Mesenchymal stem cell (in vitro differentiated cells and primary cell): Measurements from ENCODE around the gene HDAC7.

ENCODE experiments used
- DNase-seq: peaks from one replicate; pipeline ENCODE4 v3.0.0-alpha.2; 2013
- H2AFZ ChIP-seq: one replicate; pipeline ENCODE4 v1.6.1; 2013; ENCODE audit warnings: low read depth, mild to moderate bottlenecking, control low read depth, inconsistent platforms, low read length, moderate library complexity
- H2AK5ac ChIP-seq: 2 replicates; pipeline ENCODE4 v1.6.1; 2013; ENCODE audit warnings: low read length, moderate library complexity, mild to moderate bottlenecking, inconsistent platforms; ENCODE audit not compliant: severe bottlenecking
- H2BK120ac ChIP-seq: one replicate; pipeline ENCODE4 v1.6.1; 2013; ENCODE audit warnings: low read depth, mild to moderate bottlenecking, inconsistent platforms, low read length, moderate library complexity
- H2BK12ac ChIP-seq, 2 experiments: one replicate each; pipeline ENCODE4 v1.6.1; 2013; ENCODE audit warnings: inconsistent platforms in 2 of 2, low read length in 2 of 2, mild to moderate bottlenecking in 2 of 2, moderate library complexity in 2 of 2, control low read depth in 1 of 2
- H2BK15ac ChIP-seq: one replicate; pipeline ENCODE4 v1.6.1; 2013; ENCODE audit warnings: mild to moderate bottlenecking, low read depth, inconsistent platforms; ENCODE audit not compliant: poor library complexity, severe bottlenecking
- H2BK5ac ChIP-seq: 2 replicates; pipeline ENCODE4 v1.6.1; 2013; ENCODE audit warnings: low read depth, mild to moderate bottlenecking, low read length, control low read depth, inconsistent platforms; ENCODE audit not compliant: poor library complexity, severe bottlenecking
- H3K14ac ChIP-seq, 2 experiments: one replicate each; pipeline ENCODE4 v1.6.1; 2013; ENCODE audit warnings: inconsistent platforms in 2 of 2, low read length in 2 of 2, control low read depth in 1 of 2, mild to moderate bottlenecking in 1 of 2, moderate library complexity in 1 of 2
- H3K18ac ChIP-seq, 2 experiments: one replicate each; pipeline ENCODE4 v1.6.1; 2013; ENCODE audit warnings: inconsistent platforms in 2 of 2, low read length in 2 of 2, control low read depth in 1 of 2, low read depth in 1 of 2, mild to moderate bottlenecking in 1 of 2
- H3K23ac ChIP-seq, 2 experiments: one replicate each; pipeline ENCODE4 v1.6.1; 2013; ENCODE audit warnings: inconsistent platforms in 2 of 2, low read length in 2 of 2, mild to moderate bottlenecking in 2 of 2, moderate library complexity in 2 of 2, control low read depth in 1 of 2
- H3K27ac ChIP-seq: 2 replicates; pipeline ENCODE4 v1.5.1; 2013; ENCODE audit warnings: mild to moderate bottlenecking, moderate library complexity, low read length, control low read depth, inconsistent platforms; ENCODE audit not compliant: poor library complexity, severe bottlenecking
- H3K27me3 ChIP-seq, 2 experiments: 2 replicates each; pipeline versions ENCODE4 v1.6.1 to v1.7.0; 2013; ENCODE audit warnings: low read length in 2 of 2, mild to moderate bottlenecking in 2 of 2, moderate library complexity in 2 of 2, control low read depth in 1 of 2, inconsistent platforms in 1 of 2; ENCODE audit not compliant: control insufficient read depth in 1 of 2, insufficient read depth in 1 of 2
- H3K36me3 ChIP-seq, 2 experiments: 2 replicates each; pipeline versions ENCODE4 v1.6.1 to v1.7.0; 2013; ENCODE audit warnings: low read length in 2 of 2, control low read depth in 1 of 2, inconsistent platforms in 1 of 2, low read depth in 1 of 2, mild to moderate bottlenecking in 1 of 2; ENCODE audit not compliant: insufficient read depth in 2 of 2, control insufficient read depth in 1 of 2
- H3K4ac ChIP-seq, 2 experiments: one replicate each; pipeline ENCODE4 v1.6.1; 2013; ENCODE audit warnings: inconsistent platforms in 2 of 2, low read length in 2 of 2, mild to moderate bottlenecking in 2 of 2, moderate library complexity in 2 of 2, control low read depth in 1 of 2, low read depth in 1 of 2
- H3K4me1 ChIP-seq: 2 replicates; pipeline ENCODE4 v1.6.1; 2013; ENCODE audit warnings: low read depth, low read length, control low read depth; ENCODE audit not compliant: control insufficient read depth, insufficient read depth
- H3K4me2 ChIP-seq: 2 replicates; pipeline ENCODE4 v1.6.1; 2013; ENCODE audit warnings: low read length, mild to moderate bottlenecking, inconsistent platforms; ENCODE audit not compliant: poor library complexity, severe bottlenecking
- H3K4me3 ChIP-seq, 2 experiments: 2 replicates each; pipeline versions ENCODE4 v1.5.1 to v1.7.0; 2013; ENCODE audit warnings: low read length in 2 of 2, mild to moderate bottlenecking in 2 of 2, control low read depth in 1 of 2, low read depth in 1 of 2; ENCODE audit not compliant: insufficient read depth in 1 of 2
- H3K79me1 ChIP-seq: replicated peaks from 2 replicates; pipeline ENCODE4 v1.6.1; 2013; ENCODE audit warnings: mild to moderate bottlenecking, control low read depth, low read length, inconsistent platforms; ENCODE audit not compliant: poor library complexity, severe bottlenecking
- H3K9ac ChIP-seq: 2 replicates; pipeline ENCODE4 v1.7.0; 2013; ENCODE audit warnings: mild to moderate bottlenecking, low read length, moderate library complexity
- H3K9me3 ChIP-seq: 2 replicates; pipeline ENCODE4 v1.7.0; 2013; ENCODE audit warnings: mild to moderate bottlenecking, low read length; ENCODE audit not compliant: control insufficient read depth
- H4K8ac ChIP-seq: one replicate; pipeline ENCODE4 v1.6.1; 2013; ENCODE audit warnings: inconsistent platforms, mild to moderate bottlenecking, low read length, moderate library complexity
- H4K91ac ChIP-seq: one replicate; pipeline ENCODE4 v1.6.1; 2013; ENCODE audit warnings: mild to moderate bottlenecking, low read length, inconsistent platforms
- WGBS: methylation state at CpG from one replicate; pipeline ENCODE4 v1.1.7; 2013; ENCODE audit warnings: mixed read lengths; 5-methylcytosine and 5-hydroxymethylcytosine counted together

Gene HDAC7

GRCh38 chr12:47758834-47759690, 60.6 kb downstream of the HDAC7 start, which contains the start of gene RAPGEF3:
RAPGEF3 (minus strand) TSS chr12:47758880; CDS start chr12:47758556, 324 bp downstream.
- WGBS = 7% methylated on average over 33 of the region's 57 CpGs
- Histone ChIP-seq H2BK120ac (peak within 1 kb of the TSS; percentile 21), H3K4ac (peak within 1 kb of the TSS; percentile 35 to 79), H2BK12ac (peak within 1 kb of the TSS; percentile 18 to 65), H4K91ac (peak within 1 kb of the TSS; percentile 96), H3K4me2 (peak within 1 kb of the TSS; percentile 92), H3K9ac (peak within 1 kb of the TSS; percentile 90), H3K36me3 (peaks cover 0 to 15% of the 10 kb centered on the region in 2 experiments), H3K14ac (peak within 1 kb of the TSS in 1 of 2 experiments; percentile 77), H3K23ac (peak within 1 kb of the TSS in 1 of 2 experiments; percentile 46), H2BK5ac (peak within 1 kb of the TSS; percentile 92), H4K8ac (peak within 1 kb of the TSS; percentile 93), H3K18ac (peak within 1 kb of the TSS; percentile 84 to 97), H3K4me1 (peaks cover 55% of the 10 kb centered on the region), H2AFZ (peak within 1 kb of the TSS; percentile 67), H3K27ac (peak within 1 kb of the TSS; percentile 78), H3K79me1 (peaks cover 14% of the 10 kb centered on the region), H2AK5ac (peak within 1 kb of the TSS; percentile 77), H3K27me3 (no peaks in the 10 kb centered on the region), H2BK15ac (peak within 1 kb of the TSS; percentile 95), H3K9me3 (no peaks in the 10 kb centered on the region), H3K4me3 (peak within 1 kb of the TSS; percentile 63 to 85)
- DNase-seq = peak; percentile 90

- H3K9ac ChIP-seq = peak overlapping the region; percentile 90
- peak overlapping the region; percentile 74 for H3K27ac ChIP-seq
- peak overlapping the region; percentile 78 for H4K8ac ChIP-seq
- peak overlapping the region; percentile 81 for H4K91ac ChIP-seq
- peak overlapping the region; percentile 61 for H2BK5ac ChIP-seq
- peak overlapping the region; percentile 37 for H2AK5ac ChIP-seq
- H3K36me3 ChIP-seq = peaks cover 0 to 15% of the 10 kb centered on the region in 2 experiments
- H2BK12ac ChIP-seq = peak overlapping the region; percentile 18 to 65
- H3K4me3 ChIP-seq = peak overlapping the region; percentile 63 to 85
- no peak overlapping the region for H2AFZ ChIP-seq
- peak overlapping the region; percentile 25 to 32 for H3K4ac ChIP-seq
- H3K18ac ChIP-seq = peak overlapping the region; percentile 52 to 67
- H3K23ac ChIP-seq = no peak overlapping the region
- H3K4me1 ChIP-seq = peaks cover 53% of the 10 kb centered on the region
- no peaks in the 10 kb centered on the region for H3K9me3 ChIP-seq
- no peak for DNase-seq
- peak overlapping the region; percentile 92 for H3K4me2 ChIP-seq
- peak overlapping the region; percentile 95 for H2BK15ac ChIP-seq
- no peak overlapping the region for H3K14ac ChIP-seq
- no peak overlapping the region for H2BK120ac ChIP-seq
- 21% methylated on average over 4 of the region's 10 CpGs for WGBS
- no peaks in the 10 kb centered on the region for H3K27me3 ChIP-seq
- H3K79me1 ChIP-seq = peaks cover 14% of the 10 kb centered on the region
Measured at GRCh38 chr12:47758584-47758833, 61.2 kb downstream of the HDAC7 start.

- peak overlapping the region; percentile 81 for H4K91ac ChIP-seq
- peak overlapping the region; percentile 18 to 65 for H2BK12ac ChIP-seq
- H3K27me3 ChIP-seq = no peaks in the 10 kb centered on the region
- WGBS = 49% methylated on average over 20 of the region's 20 CpGs
- no peak for DNase-seq
- peak overlapping the region; percentile 90 for H3K9ac ChIP-seq
- peaks cover 14% of the 10 kb centered on the region for H3K79me1 ChIP-seq
- H3K4me1 ChIP-seq = peaks cover 52% of the 10 kb centered on the region
- H2AK5ac ChIP-seq = peak overlapping the region; percentile 37
- no peak overlapping the region for H2BK120ac ChIP-seq
- H3K4me3 ChIP-seq = peak overlapping the region; percentile 63 to 85
- H3K18ac ChIP-seq = peak overlapping the region; percentile 52 to 67
- peak overlapping the region; percentile 74 for H3K27ac ChIP-seq
- H3K4me2 ChIP-seq = peak overlapping the region; percentile 92
- peak overlapping the region; percentile 78 for H4K8ac ChIP-seq
- peak overlapping the region; percentile 21 for H2AFZ ChIP-seq
- peak overlapping the region in 1 of 2 experiments; percentile 77 for H3K14ac ChIP-seq
- H2BK15ac ChIP-seq = no peak overlapping the region
- peak overlapping the region; percentile 25 to 32 for H3K4ac ChIP-seq
- H3K9me3 ChIP-seq = no peaks in the 10 kb centered on the region
- H2BK5ac ChIP-seq = peak overlapping the region; percentile 61
- H3K23ac ChIP-seq = peak overlapping the region in 1 of 2 experiments; percentile 46
- H3K36me3 ChIP-seq = peaks cover 0 to 15% of the 10 kb centered on the region in 2 experiments
Measured at GRCh38 chr12:47757840-47758583, 61.7 kb downstream of the HDAC7 start.
